Measurements from ENCODE around the gene TMCC2.

TMCC2 gene

GRCh38 chr1:205240569-205240968, 12.8 kb downstream of the TMCC2 start:
- Histone ChIP-seq H3K27ac (no peak overlapping the region), H3K79me2 (ENCODE audit: insufficient read depth, low read depth) (no peaks in the 10 kb centered on the region; the same call in 1 of the 2 replicates), H4K20me1 (ENCODE audit: insufficient read depth) (no peaks in the 10 kb centered on the region), H2AFZ (ENCODE audit: low read depth) (no peak overlapping the region), H3K4me1 (ENCODE audit: low read depth, poor library complexity, severe bottlenecking) (peaks cover 81% of the 10 kb centered on the region), H3K9ac (no peak overlapping the region), H3K36me3 (ENCODE audit: insufficient read depth) (no peaks in the 10 kb centered on the region), H3K4me2 (no peak overlapping the region), H3K27me3 (ENCODE audit: insufficient read depth, low read depth) (no peaks in the 10 kb centered on the region), H3K4me3 (IDR thresholded peaks at IDR 0.05; ENCODE audit: insufficient read depth, low read depth, low read length) (no peak overlapping the region)
- TF ChIP-seq CTCF (conservative IDR thresholded peaks at IDR 0.05; ENCODE audit: low read depth, low read length) = no peak

- H3K36me3 ChIP-seq (ENCODE audit: insufficient read depth) = no peaks in the 10 kb centered on the region
- no peak overlapping the region for H3K9ac ChIP-seq
- no peaks in the 10 kb centered on the region for H3K27me3 ChIP-seq (ENCODE audit: insufficient read depth, low read depth)
- H4K20me1 ChIP-seq (ENCODE audit: insufficient read depth) = no peaks in the 10 kb centered on the region
- no peak overlapping the region for H3K4me2 ChIP-seq
- H2AFZ ChIP-seq (ENCODE audit: low read depth) = no peak overlapping the region
- no peak for TF ChIP-seq CTCF (conservative IDR thresholded peaks at IDR 0.05; ENCODE audit: low read depth, low read length)
- H3K79me2 ChIP-seq (ENCODE audit: insufficient read depth, low read depth) = no peaks in the 10 kb centered on the region; the same call in 1 of the 2 replicates
- no peak overlapping the region for H3K4me3 ChIP-seq (IDR thresholded peaks at IDR 0.05; ENCODE audit: insufficient read depth, low read depth, low read length)
- H3K4me1 ChIP-seq (ENCODE audit: low read depth, poor library complexity, severe bottlenecking) = peaks cover 81% of the 10 kb centered on the region
- H3K27ac ChIP-seq = no peak overlapping the region
These were observed 13.8 kb downstream of the TMCC2 start for GRCh38 chr1:205241366-205242030.

DNA sequence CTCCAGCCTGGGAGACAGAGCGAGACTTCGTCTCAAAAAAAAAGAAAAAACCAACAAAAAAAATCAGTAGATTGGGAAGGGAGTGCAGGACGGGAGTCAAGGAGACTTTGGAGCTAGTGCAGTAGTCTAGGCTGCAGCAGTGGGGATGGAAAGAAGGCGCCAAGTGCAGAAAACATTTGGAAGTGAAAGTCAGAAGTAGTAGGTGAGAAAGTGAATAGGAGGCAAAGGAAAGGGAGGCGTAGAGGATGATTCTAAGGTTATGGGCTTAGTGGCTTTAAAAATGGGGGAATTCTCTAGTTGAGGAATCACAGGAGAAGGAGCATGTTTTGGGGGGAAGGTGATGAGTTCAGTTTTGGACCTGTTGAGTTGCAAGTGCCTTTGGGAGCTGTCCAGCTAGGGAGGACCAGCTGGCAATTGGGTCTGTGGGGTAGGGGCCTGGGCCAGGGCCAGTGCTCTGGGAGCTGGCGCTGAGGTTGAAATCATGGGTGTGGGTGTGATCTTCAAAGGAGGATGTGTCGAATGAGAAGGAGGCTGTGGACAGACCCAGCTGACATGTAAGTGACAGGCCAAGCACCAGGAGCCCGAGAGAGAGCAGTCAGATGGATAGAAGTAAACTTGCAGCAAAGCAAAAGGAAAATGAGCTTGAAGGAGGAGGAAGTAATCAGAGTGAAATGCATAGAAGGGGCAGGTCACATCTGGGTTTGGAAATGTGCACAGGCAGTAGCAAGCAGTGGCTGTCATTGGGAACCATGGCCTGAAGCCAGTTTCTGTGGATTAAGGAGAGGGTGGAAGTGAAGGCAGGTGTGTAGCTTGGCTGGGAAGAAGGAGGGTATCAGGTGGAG, 15.8 kb downstream of the TMCC2 start:
- no peaks in the 10 kb centered on the region for H4K20me1 ChIP-seq (ENCODE audit: insufficient read depth)
- H3K27me3 ChIP-seq (ENCODE audit: insufficient read depth, low read depth) = no peaks in the 10 kb centered on the region
- TF ChIP-seq CTCF (conservative IDR thresholded peaks at IDR 0.05; ENCODE audit: low read depth, low read length) = no peak
- H2AFZ ChIP-seq (ENCODE audit: low read depth) = no peak overlapping the region
- H3K79me2 ChIP-seq (ENCODE audit: insufficient read depth, low read depth) = no peaks in the 10 kb centered on the region; the same call in 1 of the 2 replicates
- H3K9ac ChIP-seq = no peak overlapping the region
- H3K27ac ChIP-seq = no peak overlapping the region
- H3K4me1 ChIP-seq (ENCODE audit: low read depth, poor library complexity, severe bottlenecking) = peaks cover 81% of the 10 kb centered on the region
- no peaks in the 10 kb centered on the region for H3K36me3 ChIP-seq (ENCODE audit: insufficient read depth)
- H3K4me2 ChIP-seq = peak overlapping the region; percentile 41; the same call in 1 of the 2 replicates
- H3K4me3 ChIP-seq (IDR thresholded peaks at IDR 0.05; ENCODE audit: insufficient read depth, low read depth, low read length) = no peak overlapping the region

GRCh38 chr1:205244384-205244783, 16.6 kb downstream of the TMCC2 start:
- no peak for TF ChIP-seq CTCF (conservative IDR thresholded peaks at IDR 0.05; ENCODE audit: low read depth, low read length)
- Histone ChIP-seq H3K36me3 (ENCODE audit: insufficient read depth) (no peaks in the 10 kb centered on the region), H3K4me1 (ENCODE audit: low read depth, poor library complexity, severe bottlenecking) (peaks cover 81% of the 10 kb centered on the region), H4K20me1 (ENCODE audit: insufficient read depth) (no peaks in the 10 kb centered on the region), H3K27me3 (ENCODE audit: insufficient read depth, low read depth) (no peaks in the 10 kb centered on the region), H3K27ac (no peak overlapping the region), H3K79me2 (ENCODE audit: insufficient read depth, low read depth) (no peaks in the 10 kb centered on the region), H3K4me3 (IDR thresholded peaks at IDR 0.05; ENCODE audit: insufficient read depth, low read depth, low read length) (no peak overlapping the region), H2AFZ (ENCODE audit: low read depth) (no peak overlapping the region), H3K9ac (no peak overlapping the region), H3K4me2 (peak overlapping the region; percentile 41; the same call in 1 of the 2 replicates)
